Activated T-helper 1 cell treated with anti-CD3 and anti-CD28 coated beads, Interleukin-2, amount 50 U/mL, for 16 hours (primary cell): Measurements from ENCODE around the gene NTN4.
"Not testable (repeated sequence)": the region's sequence is repeated elsewhere in the genome, so short reads cannot be mapped to it uniquely, and the experiment has no call there.

Source experiments
- DNase-seq, 2 donors: peaks; one replicate each; pipeline ENCODE4 v3.0.0-alpha.2; 2020; ENCODE audit warnings: low read depth in 1 of 2, low spot score in 1 of 2

The NTN4 gene

GRCh38 chr12:95671265-95671664, 119.3 kb downstream of the NTN4 start:
- no peak for DNase-seq

- no peak for DNase-seq
These were observed 127.0 kb downstream of the NTN4 start for GRCh38 chr12:95663525-95663924.

GRCh38 chr12:95661360-95661759, 129.2 kb downstream of the NTN4 start:
- DNase-seq = no peak

- no peak for DNase-seq
These were observed 132.2 kb downstream of the NTN4 start for GRCh38 chr12:95658386-95658785.

GRCh38 chr12:95654665-95655064, 135.9 kb downstream of the NTN4 start:
- not testable (repeated sequence) for DNase-seq

- no peak for DNase-seq
These were observed 136.6 kb downstream of the NTN4 start for GRCh38 chr12:95653771-95654546.

GRCh38 chr12:95651681-95652080, 138.9 kb downstream of the NTN4 start:
- DNase-seq = no peak

GRCh38 chr12:95648990-95649791, 141.4 kb downstream of the NTN4 start:
- DNase-seq = no peak

GRCh38 chr12:95646781-95647190, 143.8 kb downstream of the NTN4 start:
- no peak for DNase-seq

- no peak for DNase-seq
These were observed 147.3 kb downstream of the NTN4 start for GRCh38 chr12:95643256-95643655.

GRCh38 chr12:95642583-95642982, 148.0 kb downstream of the NTN4 start:
- DNase-seq = no peak

- no peak for DNase-seq
These were observed 149.1 kb downstream of the NTN4 start for GRCh38 chr12:95641299-95641952.

- no peak for DNase-seq
These were observed 150.0 kb downstream of the NTN4 start for GRCh38 chr12:95640516-95640915.

- no peak for DNase-seq
These were observed 153.0 kb downstream of the NTN4 start for GRCh38 chr12:95637471-95638155.

- DNase-seq = no peak
These were observed 153.6 kb downstream of the NTN4 start for GRCh38 chr12:95637010-95637409.

GRCh38 chr12:95634622-95635621, 155.6 kb downstream of the NTN4 start:
- DNase-seq = no peak

- DNase-seq = no peak
These were observed 156.7 kb downstream of the NTN4 start for GRCh38 chr12:95633732-95634465.

- DNase-seq = no peak
These were observed 157.4 kb downstream of the NTN4 start for GRCh38 chr12:95633049-95633731.

GRCh38 chr12:95630496-95630895, 160.1 kb downstream of the NTN4 start:
- DNase-seq = no peak
